Islet of Langerhans (tissue), 1 donor: Measurements from ENCODE around the gene CD177.
"Not testable (repeated sequence)": the region's sequence is repeated elsewhere in the genome, so short reads cannot be mapped to it uniquely, and the experiment has no call there.

Experiments used
- FAIRE-seq: peaks from one replicate; lab custom pipeline; 2011; peaks lifted over from hg19 to GRCh38; lab: Jason Lieb, UNC

The CD177 gene

GRCh38 chr19:43380771-43381386 lies 27.4 kb downstream of the CD177 start:
- no peak for FAIRE-seq

- FAIRE-seq: not testable (repeated sequence)
Measured at GRCh38 chr19:43382586-43383216, 29.2 kb downstream of the CD177 start.

GRCh38 chr19:43383254-43383653 lies 29.8 kb downstream of the CD177 start:
- not testable (repeated sequence) for FAIRE-seq

GRCh38 chr19:43383759-43384158 lies 30.3 kb downstream of the CD177 start:
- not testable (repeated sequence) for FAIRE-seq

- FAIRE-seq: not testable (repeated sequence)
Measured at GRCh38 chr19:43390903-43391551, 37.5 kb downstream of the CD177 start.

GRCh38 chr19:43391552-43391935 lies 38.1 kb downstream of the CD177 start:
- not testable (repeated sequence) for FAIRE-seq

GRCh38 chr19:43393501-43393900 lies 40.0 kb downstream of the CD177 start:
- not testable (repeated sequence) for FAIRE-seq

- no peak for FAIRE-seq
Measured at GRCh38 chr19:43395561-43395960, 42.1 kb downstream of the CD177 start.

- FAIRE-seq: no peak
Measured at GRCh38 chr19:43406297-43406696, 52.8 kb downstream of the CD177 start.

GRCh38 chr19:43407416-43408005 lies 54.0 kb downstream of the CD177 start:
- no peak for FAIRE-seq

- FAIRE-seq: no peak
Measured at GRCh38 chr19:43408043-43408442, 54.6 kb downstream of the CD177 start.

- no peak for FAIRE-seq
Measured at GRCh38 chr19:43409415-43409814, 55.9 kb downstream of the CD177 start.

GRCh38 chr19:43412441-43412840 lies 59.0 kb downstream of the CD177 start:
- no peak for FAIRE-seq
